ENCODE results near the gene SPINK5.
"Not testable (repeated sequence)": the region's sequence is repeated elsewhere in the genome, so short reads cannot be mapped to it uniquely, and the experiment has no call there.

Gene SPINK5, protein sequence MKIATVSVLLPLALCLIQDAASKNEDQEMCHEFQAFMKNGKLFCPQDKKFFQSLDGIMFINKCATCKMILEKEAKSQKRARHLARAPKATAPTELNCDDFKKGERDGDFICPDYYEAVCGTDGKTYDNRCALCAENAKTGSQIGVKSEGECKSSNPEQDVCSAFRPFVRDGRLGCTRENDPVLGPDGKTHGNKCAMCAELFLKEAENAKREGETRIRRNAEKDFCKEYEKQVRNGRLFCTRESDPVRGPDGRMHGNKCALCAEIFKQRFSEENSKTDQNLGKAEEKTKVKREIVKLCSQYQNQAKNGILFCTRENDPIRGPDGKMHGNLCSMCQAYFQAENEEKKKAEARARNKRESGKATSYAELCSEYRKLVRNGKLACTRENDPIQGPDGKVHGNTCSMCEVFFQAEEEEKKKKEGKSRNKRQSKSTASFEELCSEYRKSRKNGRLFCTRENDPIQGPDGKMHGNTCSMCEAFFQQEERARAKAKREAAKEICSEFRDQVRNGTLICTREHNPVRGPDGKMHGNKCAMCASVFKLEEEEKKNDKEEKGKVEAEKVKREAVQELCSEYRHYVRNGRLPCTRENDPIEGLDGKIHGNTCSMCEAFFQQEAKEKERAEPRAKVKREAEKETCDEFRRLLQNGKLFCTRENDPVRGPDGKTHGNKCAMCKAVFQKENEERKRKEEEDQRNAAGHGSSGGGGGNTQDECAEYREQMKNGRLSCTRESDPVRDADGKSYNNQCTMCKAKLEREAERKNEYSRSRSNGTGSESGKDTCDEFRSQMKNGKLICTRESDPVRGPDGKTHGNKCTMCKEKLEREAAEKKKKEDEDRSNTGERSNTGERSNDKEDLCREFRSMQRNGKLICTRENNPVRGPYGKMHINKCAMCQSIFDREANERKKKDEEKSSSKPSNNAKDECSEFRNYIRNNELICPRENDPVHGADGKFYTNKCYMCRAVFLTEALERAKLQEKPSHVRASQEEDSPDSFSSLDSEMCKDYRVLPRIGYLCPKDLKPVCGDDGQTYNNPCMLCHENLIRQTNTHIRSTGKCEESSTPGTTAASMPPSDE

DNA sequence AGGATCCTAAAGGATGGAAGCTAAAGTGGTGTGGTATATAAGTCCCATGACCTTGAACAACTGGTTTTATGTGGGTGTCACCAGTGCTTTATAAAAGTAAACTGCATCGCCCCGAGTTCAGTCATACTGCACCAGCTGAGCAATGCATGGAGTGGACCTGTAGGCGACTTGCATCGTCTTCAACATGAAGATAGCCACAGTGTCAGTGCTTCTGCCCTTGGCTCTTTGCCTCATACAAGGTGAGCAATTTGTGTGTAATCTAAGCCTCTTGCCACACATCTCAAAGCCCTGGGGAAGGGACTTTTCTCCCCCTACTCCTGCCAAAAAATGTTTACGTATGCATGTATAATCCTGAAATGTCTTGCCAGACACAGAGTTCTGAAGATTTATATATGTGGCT, at the start of gene SPINK5:
TSS of gene SPINK5 (plus strand) at position 120 of the 400 bp plus-strand sequence. CDS start at position 185, 65 bp downstream.
- DNase-seq (ENCODE audit: low spot score): no peak

DNA sequence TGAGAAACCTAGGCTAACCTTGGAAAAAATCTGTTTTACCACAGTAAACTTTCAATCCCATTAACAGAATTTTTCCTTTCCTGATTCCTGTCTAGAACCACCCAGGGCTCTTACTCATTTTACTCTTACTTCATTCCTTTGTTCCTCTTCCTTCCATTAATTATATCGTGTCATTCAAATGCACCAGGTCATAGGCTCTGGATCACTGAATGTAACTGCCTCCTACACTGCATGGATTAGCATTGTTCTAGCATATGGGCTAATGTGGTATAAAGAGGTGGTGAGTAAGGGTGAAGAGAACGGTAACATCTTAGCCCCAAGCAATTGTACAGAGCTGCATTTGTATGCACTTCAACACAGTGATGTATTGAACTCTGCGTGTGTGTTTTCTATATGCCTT, 49.5 kb upstream of the SPINK5 start:
- no peak for DNase-seq (ENCODE audit: low spot score)

DNA sequence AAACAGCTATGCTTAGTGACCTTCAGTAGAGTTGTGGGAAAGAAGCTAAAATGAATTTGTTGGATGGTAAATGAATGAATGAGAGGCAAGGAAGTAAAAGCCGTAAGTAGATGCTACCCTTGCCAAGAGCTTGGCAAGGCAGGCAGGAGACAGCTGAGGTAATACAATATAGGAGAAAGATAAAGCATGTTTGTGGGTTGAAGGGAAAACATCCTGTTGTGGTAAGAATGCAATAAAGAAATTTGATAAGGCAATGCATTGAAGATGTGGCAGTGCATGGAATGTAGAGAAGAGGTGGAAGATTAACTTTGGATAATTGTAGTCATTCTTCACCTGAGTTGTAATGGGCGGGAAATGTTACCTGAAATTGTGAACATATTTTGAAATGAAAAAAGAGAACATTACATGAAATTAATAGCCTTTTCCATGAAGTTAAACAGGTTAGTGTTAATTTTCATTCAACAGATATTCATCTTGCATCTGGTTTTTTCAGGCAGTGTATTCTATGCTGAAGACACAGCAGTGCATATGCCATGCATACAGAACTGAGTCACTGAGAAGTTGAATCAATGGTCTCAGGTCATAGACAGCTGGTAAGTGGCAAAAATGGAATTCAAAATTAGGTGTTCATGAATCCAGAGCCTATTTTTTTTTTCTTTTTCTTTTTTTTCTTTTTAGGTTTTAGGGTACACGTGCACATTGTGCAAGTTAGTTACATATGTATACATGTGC, 43.4 kb upstream of the SPINK5 start:
- DNase-seq (ENCODE audit: low spot score): no peak

DNA sequence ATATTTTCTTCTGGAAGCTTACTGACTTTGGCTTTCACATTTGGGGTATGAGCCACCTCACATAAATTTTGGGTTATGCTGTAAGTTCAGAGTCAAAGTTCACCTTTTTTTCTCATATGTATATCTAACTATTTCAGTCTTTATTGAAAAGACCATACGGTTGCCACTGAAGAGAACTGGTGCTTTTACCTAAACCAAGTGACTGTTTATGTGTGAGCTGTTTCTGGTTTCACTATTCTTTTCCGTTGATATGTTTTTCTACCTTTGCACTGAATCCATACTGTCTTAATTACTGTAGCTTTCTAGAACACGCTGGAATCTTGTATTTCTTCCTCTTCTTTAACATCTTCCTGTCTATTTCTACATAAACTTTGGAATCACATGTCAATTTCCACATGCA, 36.3 kb upstream of the SPINK5 start:
- DNase-seq (ENCODE audit: low spot score): no peak

DNA sequence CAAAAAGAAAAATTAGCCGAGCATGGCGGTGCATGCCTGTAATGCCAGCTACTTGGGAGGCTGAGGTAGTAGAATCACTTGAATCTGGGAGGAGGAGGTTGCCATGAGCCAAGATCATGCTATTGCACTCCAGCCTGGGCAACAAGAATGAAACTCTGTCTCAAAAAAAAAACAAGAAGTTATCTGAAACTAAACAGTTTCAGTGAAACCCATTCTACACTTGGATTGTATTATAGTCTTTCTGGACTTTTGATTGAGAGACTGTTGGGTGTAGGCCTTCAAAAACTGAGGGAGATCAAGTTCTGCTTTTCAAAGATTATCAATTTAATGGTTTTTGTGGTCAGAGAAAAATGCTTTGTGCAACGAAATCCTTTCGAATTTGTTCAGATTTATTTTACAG, 34.6 kb upstream of the SPINK5 start:
- no peak for DNase-seq (ENCODE audit: low spot score)

DNA sequence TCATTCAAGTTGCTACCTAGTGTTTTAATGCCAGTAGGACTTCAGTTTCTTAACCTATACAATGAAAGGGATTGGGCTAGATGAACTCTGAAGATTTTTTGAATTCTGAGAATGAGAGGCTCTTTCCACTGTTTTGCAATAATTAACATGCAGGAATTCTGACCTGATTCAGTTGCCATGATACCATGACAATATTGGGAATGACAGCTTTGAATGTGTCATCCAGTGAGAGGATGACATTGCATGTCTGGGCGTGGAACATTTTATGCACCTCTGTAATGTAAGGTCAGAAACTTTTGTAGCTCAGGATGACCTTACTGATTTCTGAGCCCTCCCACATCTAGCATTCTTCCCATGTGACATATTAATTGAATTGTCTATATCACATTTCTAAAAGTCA, 30.6 kb upstream of the SPINK5 start:
- no peak for DNase-seq (ENCODE audit: low spot score)

DNA sequence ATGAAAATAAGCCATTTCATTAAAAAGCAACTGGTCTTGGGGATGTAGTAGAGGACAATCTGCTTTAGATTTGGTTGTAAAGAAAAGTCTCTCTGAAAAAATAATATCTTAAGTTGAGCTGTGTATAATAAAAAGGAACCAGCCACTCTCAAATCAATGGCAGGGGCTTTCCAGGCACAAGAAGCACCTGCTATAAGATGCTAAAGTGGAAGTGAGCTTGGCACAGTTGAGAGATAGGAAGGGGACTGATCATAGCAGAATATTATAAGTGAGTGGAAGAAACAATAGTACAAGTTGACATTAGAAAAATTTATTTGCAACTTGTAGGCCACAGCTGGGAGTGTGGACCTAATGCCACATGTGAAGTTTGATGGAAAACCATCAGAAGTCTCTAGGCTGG, 28.1 kb upstream of the SPINK5 start:
- no peak for DNase-seq (ENCODE audit: low spot score)

DNA sequence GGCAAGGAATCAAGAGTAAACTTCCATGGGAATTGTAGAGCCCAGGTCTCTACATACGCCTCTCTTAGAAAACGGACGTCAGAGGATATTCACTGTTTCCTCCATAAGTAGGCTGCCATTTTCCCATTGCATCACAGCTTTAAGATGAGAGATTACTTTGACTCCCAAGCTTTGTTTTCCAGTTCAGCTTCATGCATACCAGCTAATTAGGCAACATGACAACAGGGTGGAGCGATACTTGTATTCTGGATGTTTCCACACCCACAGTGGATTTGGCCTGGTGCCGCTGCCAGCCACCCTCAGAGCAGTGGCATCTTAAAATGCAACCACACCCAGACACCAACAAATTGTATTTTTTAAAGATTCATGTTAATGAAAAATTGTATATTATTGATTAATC, 20.9 kb upstream of the SPINK5 start:
- DNase-seq (ENCODE audit: low spot score): no peak

DNA sequence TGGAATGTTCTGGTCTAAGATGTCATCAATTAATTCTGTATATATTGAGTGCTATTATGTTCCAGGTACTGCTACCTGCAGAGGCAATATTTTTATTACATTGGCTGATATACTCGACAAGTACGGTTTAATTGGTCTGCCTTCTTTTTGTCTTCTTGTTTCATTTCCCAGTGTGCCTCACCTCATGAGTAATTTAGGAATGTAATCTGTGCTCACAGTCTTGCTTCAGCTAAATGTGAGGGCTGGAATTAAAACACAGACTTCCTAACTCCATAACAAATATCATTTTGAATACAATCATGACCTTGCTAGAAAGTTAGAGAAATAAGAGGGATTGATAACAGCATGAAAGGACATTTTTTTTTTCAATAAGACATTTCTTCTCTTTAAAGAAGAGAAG, 20.1 kb upstream of the SPINK5 start:
- no peak for DNase-seq (ENCODE audit: low spot score)

DNA sequence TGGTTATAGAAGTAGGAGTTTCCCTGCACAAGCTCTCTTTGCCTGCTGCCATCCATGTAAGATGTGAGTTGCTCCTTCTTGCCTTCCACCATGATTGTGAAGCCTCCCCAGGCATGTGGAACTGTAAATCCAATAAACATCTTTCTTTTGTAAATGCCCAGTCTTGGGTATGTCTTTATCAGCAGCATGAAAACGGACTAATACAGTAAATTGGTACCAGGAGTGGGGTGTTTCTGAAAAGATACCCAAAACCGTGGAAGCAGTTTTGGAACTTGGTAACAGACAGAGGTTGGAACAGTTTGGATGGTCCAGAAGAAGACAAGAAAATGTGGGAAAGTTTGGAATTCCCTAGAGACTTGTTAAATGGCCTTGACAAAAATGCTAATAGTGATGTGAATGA, 8.6 kb upstream of the SPINK5 start:
- DNase-seq (ENCODE audit: low spot score): not testable (repeated sequence)

DNA sequence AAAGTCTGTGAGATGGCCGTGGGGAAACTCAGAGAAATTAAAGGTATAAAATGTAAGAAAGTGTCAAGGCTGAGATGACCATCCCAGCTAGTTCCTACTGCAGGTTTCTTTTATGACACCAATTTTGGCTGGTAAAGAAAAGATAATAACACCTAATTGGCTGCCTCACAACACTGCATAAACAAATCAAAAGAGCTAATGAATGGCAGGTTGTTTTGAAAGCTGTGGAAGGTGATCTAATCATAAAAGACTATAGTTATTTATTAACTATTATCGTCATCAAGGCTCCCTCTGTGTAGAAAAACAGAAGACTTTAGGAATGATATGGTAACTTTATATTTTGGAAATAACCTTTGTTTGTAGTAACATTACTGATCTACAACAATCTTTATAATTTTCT, 3.5 kb upstream of the SPINK5 start:
- DNase-seq (ENCODE audit: low spot score): no peak

DNA sequence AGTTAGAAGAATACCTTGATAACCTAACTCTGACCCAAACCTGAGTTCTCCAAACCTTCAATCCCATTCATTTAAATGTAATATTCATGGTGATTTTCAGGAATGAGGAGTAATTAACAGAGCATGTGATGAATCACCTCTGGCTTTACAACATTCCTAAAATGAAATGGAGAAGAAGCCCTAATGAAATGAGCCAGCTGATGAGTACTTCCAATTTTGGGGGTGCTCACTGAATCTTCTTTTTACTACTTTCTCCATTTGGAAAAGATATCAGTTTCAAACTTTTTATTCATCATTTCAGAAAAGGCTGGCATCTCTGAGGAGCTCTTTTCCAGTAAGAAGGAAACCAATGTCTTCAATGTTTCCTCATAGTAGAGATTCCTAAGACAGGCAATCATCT, 2.9 kb upstream of the SPINK5 start:
- no peak for DNase-seq (ENCODE audit: low spot score)

DNA sequence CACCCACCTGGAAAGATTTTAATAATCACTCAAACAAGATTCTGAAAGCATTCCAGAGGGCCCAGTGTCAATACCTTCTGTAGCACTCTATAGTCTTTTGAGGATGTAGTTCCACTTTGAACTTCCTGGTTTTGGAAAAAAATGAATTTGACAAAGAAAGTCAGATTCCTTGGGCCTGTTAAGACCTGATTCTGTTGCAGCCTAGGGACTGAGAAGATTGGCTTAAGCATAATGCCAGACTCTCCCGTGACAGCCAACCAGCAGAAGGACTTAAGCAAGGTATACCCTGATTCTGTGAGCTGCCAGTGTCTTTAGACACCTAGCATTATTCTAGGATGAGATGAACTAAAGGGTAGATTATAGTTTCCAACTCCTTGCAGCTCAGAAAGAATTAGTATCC, 6.8 kb downstream of the SPINK5 start:
- no peak for DNase-seq (ENCODE audit: low spot score)

DNA sequence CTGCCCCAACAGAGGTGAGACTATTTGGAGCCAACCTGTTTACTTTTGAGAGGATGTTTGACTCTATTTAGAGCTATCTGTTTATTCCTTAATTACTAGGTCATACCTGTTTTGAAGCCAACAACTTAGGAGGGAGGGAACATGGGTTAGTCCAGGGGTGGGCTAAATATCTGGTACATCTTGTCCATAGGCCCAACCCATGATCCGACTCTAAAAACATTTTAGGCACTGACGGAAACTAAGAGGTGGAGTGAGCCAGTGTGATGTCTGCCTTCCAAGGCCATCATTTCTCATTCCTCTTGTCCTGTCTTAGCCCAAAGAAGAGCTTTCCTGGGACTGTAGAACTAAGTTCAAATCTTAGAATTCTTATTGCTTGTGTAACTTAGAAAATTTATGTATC, 8.4 kb downstream of the SPINK5 start:
- no peak for DNase-seq (ENCODE audit: low spot score)

DNA sequence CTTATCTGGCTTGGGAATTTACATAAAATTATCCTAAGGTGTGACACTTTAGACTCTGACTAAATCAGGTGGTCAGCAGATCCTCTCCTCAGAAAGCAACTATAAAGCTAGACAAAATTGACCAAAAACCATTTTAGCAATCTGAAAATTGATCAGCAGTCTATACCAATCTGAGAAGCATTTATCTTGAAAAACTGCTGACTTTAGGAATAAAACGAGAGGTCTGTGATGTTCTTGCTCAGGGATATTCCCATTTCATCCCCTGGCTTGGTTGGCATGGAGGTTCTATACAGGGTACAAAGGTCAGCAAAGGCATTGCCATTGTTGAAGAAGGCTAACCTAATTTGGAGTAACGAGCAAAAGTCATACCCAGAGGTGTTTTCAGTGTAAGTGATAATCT, 11.7 kb downstream of the SPINK5 start:
- DNase-seq (ENCODE audit: low spot score): no peak

DNA sequence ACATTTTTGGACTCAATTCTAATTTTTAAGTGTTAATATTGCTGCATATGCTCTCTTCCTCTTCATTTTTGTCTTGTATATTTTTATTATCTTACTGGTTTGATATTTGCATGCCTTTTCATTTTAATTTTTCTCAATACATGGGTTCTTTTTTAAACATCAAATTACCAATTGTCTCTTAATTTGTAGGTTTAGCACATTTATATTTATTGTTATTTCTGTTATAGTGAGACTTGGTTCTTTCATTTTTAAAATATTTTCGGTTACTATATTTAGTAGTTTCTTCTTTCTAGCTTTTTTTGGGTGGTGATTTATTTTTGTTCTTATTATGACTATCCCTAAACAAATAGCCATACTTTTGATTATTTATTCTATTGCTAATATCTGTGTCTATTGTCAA, 19.4 kb downstream of the SPINK5 start:
- DNase-seq (ENCODE audit: low spot score): no peak

DNA sequence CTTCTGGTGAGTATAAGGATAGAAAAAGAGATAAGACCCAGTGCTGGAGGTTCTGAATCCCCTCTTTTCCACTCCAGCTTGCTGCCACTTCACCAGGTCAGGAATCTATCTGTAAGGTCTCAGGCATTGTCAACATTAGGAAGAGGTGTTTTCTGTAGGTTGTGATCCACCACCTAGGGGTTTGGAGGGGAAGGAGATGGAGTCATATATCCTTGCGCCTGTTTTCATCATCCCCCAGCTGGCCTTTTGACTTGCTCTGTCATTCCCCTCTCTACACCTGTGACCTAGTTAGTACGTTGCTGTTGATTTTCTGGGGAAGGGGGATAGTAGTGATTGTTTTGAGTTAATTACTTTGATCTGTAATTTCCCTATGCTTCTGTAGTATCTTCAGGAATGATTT, 20.5 kb downstream of the SPINK5 start:
- no peak for DNase-seq (ENCODE audit: low spot score)

DNA sequence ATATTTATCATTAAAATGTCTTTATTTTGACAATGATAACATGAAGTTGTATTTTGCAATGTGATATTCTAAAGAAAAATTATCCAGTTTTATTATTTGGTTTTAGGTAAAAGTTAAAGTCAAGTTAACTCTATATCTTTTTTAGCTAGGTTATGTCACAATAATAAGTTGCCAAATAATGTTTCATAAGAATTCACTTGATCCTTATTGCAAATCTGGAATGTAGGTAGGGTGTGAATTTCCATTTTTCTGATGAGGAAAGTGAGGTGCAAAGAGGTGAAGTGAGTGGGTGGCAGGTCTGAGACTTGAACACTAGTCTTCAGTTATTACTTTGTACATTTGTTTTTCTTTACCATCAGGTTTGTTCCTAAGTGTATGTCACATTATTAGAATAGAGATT, 21.5 kb downstream of the SPINK5 start:
- no peak for DNase-seq (ENCODE audit: low spot score)

DNA sequence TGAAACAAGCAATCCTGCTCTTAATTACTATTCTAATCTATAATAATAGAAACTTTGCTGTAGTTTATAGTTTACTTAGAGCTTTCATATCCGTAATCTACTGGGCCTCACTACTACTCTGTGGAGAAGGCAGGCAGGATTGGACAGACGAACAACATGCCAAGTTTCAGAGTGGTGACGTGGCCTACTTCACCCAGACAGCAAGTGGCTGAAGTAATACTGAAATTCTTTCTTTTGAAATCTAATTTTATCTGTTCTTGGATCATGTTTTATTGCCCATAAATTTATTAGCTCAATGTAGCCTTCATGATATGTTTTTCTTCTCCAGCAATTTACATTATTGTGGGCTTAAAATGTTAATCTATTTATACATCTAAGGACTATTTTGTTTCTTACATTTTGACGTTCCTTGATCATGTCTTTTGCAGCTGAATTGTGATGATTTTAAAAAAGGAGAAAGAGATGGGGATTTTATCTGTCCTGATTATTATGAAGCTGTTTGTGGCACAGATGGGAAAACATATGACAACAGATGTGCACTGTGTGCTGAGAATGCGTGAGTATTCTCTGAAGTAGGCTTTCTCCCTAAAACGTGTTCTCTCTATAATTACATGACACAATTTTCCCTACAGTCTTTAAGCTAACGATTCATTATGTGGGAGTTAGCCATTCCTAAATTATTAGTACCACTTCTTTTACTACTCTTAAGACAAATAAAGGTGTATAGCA, 22.4 kb downstream of the SPINK5 start:
- DNase-seq (ENCODE audit: low spot score): no peak

DNA sequence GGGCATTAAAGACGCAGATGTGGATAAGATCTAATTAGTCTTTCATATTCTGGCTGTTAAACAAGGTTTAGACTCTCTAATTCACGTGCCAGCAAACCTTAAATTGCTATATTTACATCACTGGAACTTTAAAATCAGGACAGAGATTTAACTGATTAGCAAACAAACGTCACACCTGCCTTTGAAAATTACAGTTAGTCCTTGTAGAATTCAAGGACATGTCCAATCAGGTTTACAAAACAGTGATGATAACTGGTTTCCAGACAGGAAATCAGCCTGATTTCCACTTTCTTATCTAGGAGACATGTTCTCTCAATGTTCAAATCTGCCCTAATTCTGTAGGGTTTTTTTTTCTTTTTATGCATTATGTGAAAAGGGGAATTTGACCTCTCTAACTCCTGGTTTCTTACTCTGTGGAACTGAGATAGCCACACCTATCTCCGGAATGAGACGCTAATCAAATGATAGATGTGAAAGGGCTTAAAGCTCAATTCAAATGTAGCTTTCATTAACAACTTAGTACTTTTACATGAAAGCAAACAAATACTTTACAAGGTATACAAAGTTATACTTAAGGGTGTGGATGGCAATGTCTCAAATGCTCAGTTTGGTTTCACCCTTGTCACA, 26.5 kb downstream of the SPINK5 start:
- DNase-seq (ENCODE audit: low spot score): no peak

DNA sequence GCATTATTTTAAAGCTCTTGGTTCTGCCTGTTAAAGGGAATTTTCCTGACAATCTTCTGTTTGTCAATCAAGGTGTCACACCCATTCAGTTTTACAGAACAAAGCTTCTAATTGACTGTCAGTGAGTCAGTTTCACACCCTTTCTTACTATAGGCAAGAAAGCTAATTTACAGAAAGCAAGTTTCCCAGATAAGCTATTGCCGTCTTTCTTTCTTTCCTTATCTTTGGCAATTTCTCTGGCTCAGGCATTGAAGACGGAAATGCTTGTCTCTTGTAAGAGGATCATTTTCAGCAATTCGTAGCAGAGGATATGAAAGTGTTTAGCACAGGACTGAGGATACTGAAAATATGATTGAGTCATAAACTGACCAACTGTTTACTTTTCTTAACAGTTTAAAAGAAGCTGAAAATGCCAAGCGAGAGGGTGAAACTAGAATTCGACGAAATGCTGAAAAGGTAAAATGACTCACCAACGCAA, 27.0 kb downstream of the SPINK5 start:
- DNase-seq (ENCODE audit: low spot score): no peak

Measured in hematopoietic multipotent progenitor cell treated with erythropoietin and hydrocortisone succinate and interleukin-3 and kit ligand, for 15 days (in vitro differentiated cells).